ENCODE measurements around the gene RLBP1. TPM values are rescaled to one million over a fixed set of nuclear protein-coding genes. Genes with fewer than 3 reads are reported as not detected.

RLBP1 gene
- total RNA-seq, 1 donor from 2014 or later, result not detected

GRCh38 chr15:89171136-89172072, 50.0 kb downstream of the RLBP1 start:
- peaks cover 17% of the 10 kb centered on the region for H3K36me3 ChIP-seq
- no peaks in the 10 kb centered on the region for H3K27me3 ChIP-seq (ENCODE audit: low read depth)
- intact Hi-C loops (cut with micrococcal nuclease), result loop anchor here (10.0 kb wide), 1 partner anchor 267 kb away; no protein-coding TSS in a partner anchor
- no peak for DNase-seq
- no peaks in the 10 kb centered on the region for H3K9me3 ChIP-seq (replicated peaks)
- peaks cover 46% of the 10 kb centered on the region for H3K4me1 ChIP-seq
- H3K27ac ChIP-seq (replicated peaks), result no peak overlapping the region
- peak; percentile 79 for TF ChIP-seq CTCF (IDR thresholded peaks at IDR 0.05; ENCODE audit: borderline replicate concordance)
- H3K4me3 ChIP-seq, result no peak overlapping the region

- Histone ChIP-seq H3K4me1 (peaks cover 57% of the 10 kb centered on the region), H3K27me3 (ENCODE audit: low read depth) (no peaks in the 10 kb centered on the region), H3K4me3 (no peak overlapping the region), H3K9me3 (replicated peaks) (no peaks in the 10 kb centered on the region), H3K27ac (replicated peaks) (no peak overlapping the region), H3K36me3 (peaks cover 7% of the 10 kb centered on the region)
- DNase-seq, result no peak
- TF ChIP-seq CTCF (IDR thresholded peaks at IDR 0.05; ENCODE audit: borderline replicate concordance), result no peak
- intact Hi-C loops (cut with micrococcal nuclease), result loop anchor here (10.0 kb wide), 1 partner anchor 266 kb away; no protein-coding TSS in a partner anchor
These were observed 51.0 kb downstream of the RLBP1 start for GRCh38 chr15:89170364-89170763.

GRCh38 chr15:89168316-89168833, 53.0 kb downstream of the RLBP1 start:
- intact Hi-C loops (cut with micrococcal nuclease), result no loop called here
- H3K4me1 ChIP-seq, result peaks cover 58% of the 10 kb centered on the region
- H3K9me3 ChIP-seq (replicated peaks), result no peaks in the 10 kb centered on the region
- H3K36me3 ChIP-seq, result no peaks in the 10 kb centered on the region
- H3K27me3 ChIP-seq (ENCODE audit: low read depth), result no peaks in the 10 kb centered on the region
- no peak overlapping the region for H3K4me3 ChIP-seq
- H3K27ac ChIP-seq (replicated peaks), result peak overlapping the region; percentile 65
- DNase-seq, result no peak
- TF ChIP-seq CTCF (IDR thresholded peaks at IDR 0.05; ENCODE audit: borderline replicate concordance), result no peak

- no peak for TF ChIP-seq CTCF (IDR thresholded peaks at IDR 0.05; ENCODE audit: borderline replicate concordance)
- intact Hi-C loops (cut with micrococcal nuclease), result no loop called here
- Histone ChIP-seq H3K4me3 (no peak overlapping the region), H3K27ac (replicated peaks) (peak overlapping the region; percentile 65), H3K36me3 (no peaks in the 10 kb centered on the region), H3K9me3 (replicated peaks) (no peaks in the 10 kb centered on the region), H3K27me3 (ENCODE audit: low read depth) (no peaks in the 10 kb centered on the region), H3K4me1 (peaks cover 58% of the 10 kb centered on the region)
- no peak for DNase-seq
These were observed 53.9 kb downstream of the RLBP1 start for GRCh38 chr15:89167267-89168176.

GRCh38 chr15:89165677-89166076, 55.7 kb downstream of the RLBP1 start:
- intact Hi-C loops (cut with micrococcal nuclease), result no loop called here

More at GRCh38 chr15:89165677-89166076, 55.7 kb downstream of the RLBP1 start:
- peaks cover 73% of the 10 kb centered on the region for H3K4me1 ChIP-seq
- H3K27me3 ChIP-seq (ENCODE audit: low read depth), result no peaks in the 10 kb centered on the region
- TF ChIP-seq CTCF (IDR thresholded peaks at IDR 0.05; ENCODE audit: borderline replicate concordance), result no peak
- H3K9me3 ChIP-seq (replicated peaks), result no peaks in the 10 kb centered on the region
- H3K36me3 ChIP-seq, result peaks cover under 1% of the 10 kb centered on the region
- no peak for DNase-seq
- H3K4me3 ChIP-seq, result no peak overlapping the region
- peak overlapping the region; percentile 45 for H3K27ac ChIP-seq (replicated peaks)
